Subcutaneous adipose tissue (tissue), 4 donors: ENCODE measurements around the gene SPINK8. TPM values are rescaled to one million over a fixed set of nuclear protein-coding genes. Genes with fewer than 3 reads are reported as not detected.

Source experiments
- total RNA-seq, 4 donors: library from RNA; depleted of rRNA; stranded (reverse); fragments of >200 nt; gene quantifications; one replicate each; pipeline ENCODE4 v1.1.0, GENCODE V29; 2016
- TF ChIP-seq, protein P1 (sequence below): fragments of 450-650 bp; IDR thresholded peaks from one replicate; pipeline ENCODE4 v1.5.1; 2016; ENCODE audit warnings: low read depth, mild to moderate bottlenecking, control low read depth, antibody characterized with exemption, moderate library complexity

SPINK8 gene
- total RNA-seq, 4 donors from 2014 or later: not detected

GRCh38 chr3:48299746-48300712 lies 33.4 kb downstream of the SPINK8 start:
- TF ChIP-seq, protein P1, sequence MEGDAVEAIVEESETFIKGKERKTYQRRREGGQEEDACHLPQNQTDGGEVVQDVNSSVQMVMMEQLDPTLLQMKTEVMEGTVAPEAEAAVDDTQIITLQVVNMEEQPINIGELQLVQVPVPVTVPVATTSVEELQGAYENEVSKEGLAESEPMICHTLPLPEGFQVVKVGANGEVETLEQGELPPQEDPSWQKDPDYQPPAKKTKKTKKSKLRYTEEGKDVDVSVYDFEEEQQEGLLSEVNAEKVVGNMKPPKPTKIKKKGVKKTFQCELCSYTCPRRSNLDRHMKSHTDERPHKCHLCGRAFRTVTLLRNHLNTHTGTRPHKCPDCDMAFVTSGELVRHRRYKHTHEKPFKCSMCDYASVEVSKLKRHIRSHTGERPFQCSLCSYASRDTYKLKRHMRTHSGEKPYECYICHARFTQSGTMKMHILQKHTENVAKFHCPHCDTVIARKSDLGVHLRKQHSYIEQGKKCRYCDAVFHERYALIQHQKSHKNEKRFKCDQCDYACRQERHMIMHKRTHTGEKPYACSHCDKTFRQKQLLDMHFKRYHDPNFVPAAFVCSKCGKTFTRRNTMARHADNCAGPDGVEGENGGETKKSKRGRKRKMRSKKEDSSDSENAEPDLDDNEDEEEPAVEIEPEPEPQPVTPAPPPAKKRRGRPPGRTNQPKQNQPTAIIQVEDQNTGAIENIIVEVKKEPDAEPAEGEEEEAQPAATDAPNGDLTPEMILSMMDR: no peak

- TF ChIP-seq, protein P1: no peak
These were observed 36.2 kb downstream of the SPINK8 start for GRCh38 chr3:48297111-48297810.

GRCh38 chr3:48296699-48297098 lies 36.8 kb downstream of the SPINK8 start:
- TF ChIP-seq, protein P1: no peak

GRCh38 chr3:48294611-48295263 lies 38.7 kb downstream of the SPINK8 start:
- TF ChIP-seq, protein P1: no peak

DNA sequence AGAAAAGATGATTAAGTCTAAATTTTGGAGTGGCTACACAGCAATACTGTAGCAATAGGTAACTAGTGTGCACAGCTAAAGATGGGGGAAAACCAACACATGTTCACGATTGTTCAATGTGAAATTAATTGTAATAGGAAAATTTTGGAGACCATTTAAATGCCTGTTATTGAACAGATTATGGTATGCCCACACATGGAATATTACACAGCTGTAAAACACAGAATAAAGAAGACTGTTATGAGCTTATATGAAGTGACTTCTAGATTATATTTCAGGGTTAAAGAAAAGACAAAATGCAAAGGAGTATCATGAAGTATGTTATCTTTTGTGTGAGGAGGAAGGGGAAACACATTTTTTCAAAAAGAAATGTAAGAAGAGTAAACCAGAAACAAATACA lies 43.8 kb downstream of the SPINK8 start:
- TF ChIP-seq, protein P1: no peak

DNA sequence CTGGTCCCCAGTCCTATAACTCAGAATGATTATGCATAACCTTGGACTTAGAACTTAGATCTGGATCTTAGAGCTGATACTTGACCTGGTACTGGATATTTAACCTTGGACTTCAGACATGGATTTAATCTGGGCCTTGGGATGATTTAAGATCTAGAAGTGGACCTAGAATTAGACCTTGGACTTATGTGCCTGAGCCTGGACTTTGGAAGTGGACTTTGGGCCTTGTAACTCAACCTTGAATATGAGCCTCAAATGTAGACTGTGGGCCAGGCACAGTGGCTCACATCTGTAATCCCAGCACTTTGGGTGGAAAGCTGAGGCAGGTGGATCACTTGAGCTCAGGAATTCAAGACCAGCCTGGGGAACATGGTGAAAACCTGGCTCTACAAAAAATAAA lies 46.4 kb downstream of the SPINK8 start:
- TF ChIP-seq, protein P1: no peak

- TF ChIP-seq, protein P1: no peak
These were observed 47.2 kb downstream of the SPINK8 start for GRCh38 chr3:48286308-48286707.
